ENCODE data around the gene TAS2R46.
A peak's percentile ranks its signal among the peaks of the same experiment; 100 is the strongest.
"Not testable (repeated sequence)": the region's sequence is repeated elsewhere in the genome, so short reads cannot be mapped to it uniquely, and the experiment has no call there.

Gene TAS2R46

GRCh38 chr12:11039171-11039570 is 22.9 kb downstream of the TAS2R46 start:
- no peak for DNase-seq (ENCODE audit: low read depth)

GRCh38 chr12:11033959-11034358 is 28.1 kb downstream of the TAS2R46 start:
- not testable (repeated sequence) for DNase-seq (ENCODE audit: low read depth)

- DNase-seq (ENCODE audit: low read depth), result no peak
Observed at GRCh38 chr12:11031307-11031706, 30.8 kb downstream of the TAS2R46 start, which contains the start of gene TAS2R31. TSS of gene TAS2R31 (minus strand) at chr12:11031407. CDS start at chr12:11031335, 72 bp downstream.

GRCh38 chr12:11026118-11026517 is 36.0 kb downstream of the TAS2R46 start:
- no peak for DNase-seq (ENCODE audit: low read depth)

GRCh38 chr12:11023387-11023786 is 38.7 kb downstream of the TAS2R46 start:
- no peak for DNase-seq (ENCODE audit: low read depth)

GRCh38 chr12:11022520-11022919 is 39.6 kb downstream of the TAS2R46 start, which contains the start of gene TAS2R19:
TSS of gene TAS2R19 (minus strand) at chr12:11022620. CDS start at chr12:11022571, 49 bp downstream.
- DNase-seq (ENCODE audit: low read depth), result no peak

GRCh38 chr12:11016937-11017336 is 45.2 kb downstream of the TAS2R46 start:
- DNase-seq (ENCODE audit: low read depth), result no peak

- DNase-seq (ENCODE audit: low read depth), result no peak
Observed at GRCh38 chr12:11015775-11016430, 46.2 kb downstream of the TAS2R46 start.

GRCh38 chr12:11014234-11014633 is 47.9 kb downstream of the TAS2R46 start:
- peak; percentile 2 for DNase-seq (ENCODE audit: low read depth)

All from non-pigmented ciliary epithelial cell (primary cell).